NCI-H146 treated with DMSO at 0.1 percent for 48 hours (cell line): ENCODE data around the gene ARSG.

Experiments used
- DNase-seq: peaks from one replicate; lab custom pipeline; 2025; ENCODE audit not compliant: unreplicated experiment; lab: John Stamatoyannopoulos, UW

Gene ARSG

GRCh38 chr17:68463211-68464019 lies 172.1 kb downstream of the ARSG start:
- DNase-seq = no peak

- no peak for DNase-seq
These were observed 177.0 kb downstream of the ARSG start for GRCh38 chr17:68468334-68468733.

- no peak for DNase-seq
These were observed 177.5 kb downstream of the ARSG start for GRCh38 chr17:68468788-68469187.
